GM21786 (cell line): ENCODE measurements around the gene SH3PXD2A.
A peak's percentile ranks its signal among the peaks of the same experiment; 100 is the strongest.
"Not testable (repeated sequence)": the region's sequence is repeated elsewhere in the genome, so short reads cannot be mapped to it uniquely, and the experiment has no call there.

Experiments
- ATAC-seq: cut with Tn5 transposase; IDR thresholded peaks from one replicate; pipeline ENCODE4 v1.9.1; 2021; ENCODE audit not compliant: unreplicated experiment

SH3PXD2A gene

GRCh38 chr10:103814626-103815370 is 40.6 kb downstream of the SH3PXD2A start:
- ATAC-seq: no peak

GRCh38 chr10:103814105-103814504 is 41.3 kb downstream of the SH3PXD2A start:
- ATAC-seq: no peak

GRCh38 chr10:103813312-103813711 is 42.1 kb downstream of the SH3PXD2A start:
- ATAC-seq: not testable (repeated sequence)

- no peak for ATAC-seq
Measured at GRCh38 chr10:103812432-103812831, 42.9 kb downstream of the SH3PXD2A start.

- no peak for ATAC-seq
Measured at GRCh38 chr10:103812004-103812403, 43.4 kb downstream of the SH3PXD2A start.

- ATAC-seq: no peak
Measured at GRCh38 chr10:103811463-103811862, 43.9 kb downstream of the SH3PXD2A start.

GRCh38 chr10:103808780-103809179 is 46.6 kb downstream of the SH3PXD2A start:
- no peak for ATAC-seq

GRCh38 chr10:103807996-103808395 is 47.4 kb downstream of the SH3PXD2A start:
- no peak for ATAC-seq

- no peak for ATAC-seq
Measured at GRCh38 chr10:103806395-103807187, 48.8 kb downstream of the SH3PXD2A start.

- no peak for ATAC-seq
Measured at GRCh38 chr10:103805781-103806180, 49.6 kb downstream of the SH3PXD2A start.

GRCh38 chr10:103804871-103805270 is 50.5 kb downstream of the SH3PXD2A start:
- ATAC-seq: no peak

GRCh38 chr10:103803941-103804340 is 51.4 kb downstream of the SH3PXD2A start:
- ATAC-seq: no peak

GRCh38 chr10:103802637-103803353 is 52.6 kb downstream of the SH3PXD2A start:
- ATAC-seq: no peak

GRCh38 chr10:103802081-103802480 is 53.3 kb downstream of the SH3PXD2A start:
- ATAC-seq: no peak

- ATAC-seq: peak; percentile 66
Measured at GRCh38 chr10:103800789-103801540, 54.4 kb downstream of the SH3PXD2A start.

GRCh38 chr10:103800089-103800488 is 55.3 kb downstream of the SH3PXD2A start:
- no peak for ATAC-seq

GRCh38 chr10:103799341-103799740 is 56.0 kb downstream of the SH3PXD2A start:
- no peak for ATAC-seq

GRCh38 chr10:103798511-103798910 is 56.9 kb downstream of the SH3PXD2A start:
- ATAC-seq: no peak

- ATAC-seq: no peak
Measured at GRCh38 chr10:103797857-103798256, 57.5 kb downstream of the SH3PXD2A start.

GRCh38 chr10:103795634-103796270 is 59.6 kb downstream of the SH3PXD2A start:
- ATAC-seq: no peak
